WTC11 (cell line): ENCODE data around the gene LPAR2. TPM values are rescaled to one million over a fixed set of nuclear protein-coding genes. Genes with fewer than 3 reads are reported as not detected.

Experiments used
- ATAC-seq: fragments of 200-7000 bp; cut with Tn5 transposase; 2 replicates; pipeline ENCODE4 v1.10.0; 2021; ENCODE audit warnings: mild to moderate bottlenecking, moderate library complexity
- CTCF ChIA-PET: fragments of 300-600 bp; sonication (Branson Sonifier 250); formaldehyde crosslinking; loops from one replicate; lab custom pipeline; 2021; ENCODE audit warnings: antibody characterized with exemption; lab: Charles Lee
- POLR2A ChIA-PET: fragments of 350-600 bp; sonication (Branson Sonifier 250); formaldehyde crosslinking; loops from one replicate; lab custom pipeline; 2021; ENCODE audit warnings: antibody characterized with exemption; lab: Charles Lee
- DNase-seq: peaks from one replicate; pipeline ENCODE4 v3.0.0; 2021; ENCODE audit warnings: low spot score
- H3K27ac Mint-ChIP-seq: 2 replicates; pipeline ENCODE4 v1.8.0; 2021; ENCODE audit warnings: mixed read lengths
- H3K27me3 Mint-ChIP-seq: 2 replicates; pipeline ENCODE4 v1.8.0; 2021; ENCODE audit warnings: low read depth, mild to moderate bottlenecking, moderate library complexity, mixed read lengths
- H3K36me3 Mint-ChIP-seq: 2 replicates; pipeline ENCODE4 v1.8.0; 2021; ENCODE audit warnings: mixed read lengths
- H3K4me1 Mint-ChIP-seq: 2 replicates; pipeline ENCODE4 v1.8.0; 2022; ENCODE audit warnings: mixed read lengths
- H3K4me3 Mint-ChIP-seq: 2 replicates; pipeline ENCODE4 v1.8.0; 2021; ENCODE audit warnings: mild to moderate bottlenecking, moderate library complexity, mixed read lengths
- H3K9me3 Mint-ChIP-seq: 2 replicates; pipeline ENCODE4 v1.8.0; 2021; ENCODE audit warnings: mixed read lengths
- ARID4B ChIP-seq: sonication (generic); formaldehyde crosslinking; IDR thresholded peaks from 2 replicates; pipeline ENCODE4 v1.8.0; 2023; ENCODE audit warnings: missing genetic modification reagents, mild to moderate bottlenecking, borderline replicate concordance
- EMX1 ChIP-seq: fragments of 250-450 bp; sonication (Bioruptor Pico); IDR thresholded peaks from 2 replicates; pipeline ENCODE4 v1.8.0; 2021; ENCODE audit warnings: mild to moderate bottlenecking
- FOXP1 ChIP-seq: sonication (generic); formaldehyde crosslinking; IDR thresholded peaks from 2 replicates; pipeline ENCODE4 v1.8.0; 2022; ENCODE audit warnings: missing genetic modification reagents, mild to moderate bottlenecking, moderate library complexity, borderline replicate concordance
- HMGXB4 ChIP-seq: sonication (generic); formaldehyde crosslinking; IDR thresholded peaks from 2 replicates; pipeline ENCODE4 v1.8.1; 2023; ENCODE audit warnings: mild to moderate bottlenecking, moderate library complexity, missing genetic modification reagents
- KAT7 ChIP-seq: sonication (generic); formaldehyde crosslinking; IDR thresholded peaks from 2 replicates; pipeline ENCODE4 v1.8.1; 2023; ENCODE audit warnings: missing genetic modification reagents, mild to moderate bottlenecking, borderline replicate concordance
- PRRX2 ChIP-seq: fragments of 250-450 bp; sonication (Bioruptor Pico); IDR thresholded peaks from 2 replicates; pipeline ENCODE4 v1.8.0; 2021; ENCODE audit warnings: mild to moderate bottlenecking
- RELA ChIP-seq: sonication (generic); formaldehyde crosslinking; IDR thresholded peaks from 2 replicates; pipeline ENCODE4 v1.8.1; 2022; ENCODE audit warnings: missing genetic modification reagents, mild to moderate bottlenecking, borderline replicate concordance
- SP1 ChIP-seq: sonication (generic); formaldehyde crosslinking; conservative IDR thresholded peaks from 2 replicates; pipeline ENCODE4 v1.8.1; 2022; ENCODE audit warnings: missing genetic modification reagents
- TEAD4 ChIP-seq: sonication (generic); formaldehyde crosslinking; IDR thresholded peaks from 2 replicates; pipeline ENCODE4 v1.8.0; 2022; ENCODE audit warnings: mild to moderate bottlenecking, missing genetic modification reagents
- total RNA-seq: library from RNA; stranded (reverse); gene quantifications from 3 replicates; pipeline ENCODE4 v1.2.3, GENCODE V29; 2021
- TF ChIP-seq, protein P1 (sequence below): sonication (generic); formaldehyde crosslinking; IDR thresholded peaks from 2 replicates; pipeline ENCODE4 v1.8.1; 2022; ENCODE audit warnings: mild to moderate bottlenecking, moderate library complexity, missing genetic modification reagents
- TF ChIP-seq, protein P2 (sequence below): sonication (generic); formaldehyde crosslinking; IDR thresholded peaks from 2 replicates; pipeline ENCODE4 v1.8.0; 2022; ENCODE audit warnings: mild to moderate bottlenecking, missing genetic modification reagents

LPAR2 gene
- total RNA-seq, 1 experiment from 2014 or later = 44.5 TPM

- peak; percentile 17; the same call in 1 of the 2 replicates for TF ChIP-seq HMGXB4 (CRISPR knock-in tag)
- TF ChIP-seq EMX1 (CRISPR knock-in tag) = peak; percentile 80; the same call in 1 of the 2 replicates
- TF ChIP-seq FOXP1 (CRISPR knock-in tag) = peak; percentile 57; the same call in 1 of the 2 replicates
- TF ChIP-seq ARID4B (CRISPR knock-in tag) = no peak; the same call in 1 of the 2 replicates
- no peak for TF ChIP-seq KAT7 (CRISPR knock-in tag)
- 0 out of 2 replicates have a peak, but pooled peaks have one; percentile 60 for TF ChIP-seq RELA (CRISPR knock-in tag)
- TF ChIP-seq SP1 (CRISPR knock-in tag) = peak; percentile 68
- TF ChIP-seq TEAD4 (CRISPR knock-in tag) = peak; percentile 28; the same call in 1 of the 2 replicates
Measured at GRCh38 chr19:19643158-19644053, 15.4 kb upstream of the LPAR2 start, which contains the start of gene GMIP (continued).

GRCh38 chr19:19642506-19643157 lies 14.6 kb upstream of the LPAR2 start:
- Mint-ChIP-seq H3K9me3 (no peaks in the 10 kb centered on the region), H3K36me3 (peaks cover 14% of the 10 kb centered on the region; the same call in 1 of the 2 replicates), H3K4me1 (peaks cover 15% of the 10 kb centered on the region), H3K27me3 (peaks cover 2% of the 10 kb centered on the region; the same call in 1 of the 2 replicates)
- POLR2A ChIA-PET = no interaction called here
- TF ChIP-seq, protein P1, sequence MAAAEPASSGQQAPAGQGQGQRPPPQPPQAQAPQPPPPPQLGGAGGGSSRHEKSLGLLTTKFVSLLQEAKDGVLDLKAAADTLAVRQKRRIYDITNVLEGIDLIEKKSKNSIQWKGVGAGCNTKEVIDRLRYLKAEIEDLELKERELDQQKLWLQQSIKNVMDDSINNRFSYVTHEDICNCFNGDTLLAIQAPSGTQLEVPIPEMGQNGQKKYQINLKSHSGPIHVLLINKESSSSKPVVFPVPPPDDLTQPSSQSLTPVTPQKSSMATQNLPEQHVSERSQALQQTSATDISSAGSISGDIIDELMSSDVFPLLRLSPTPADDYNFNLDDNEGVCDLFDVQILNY = no peak
- TF ChIP-seq PRRX2 (CRISPR knock-in tag) (no peak), ARID4B (CRISPR knock-in tag) (0 out of 2 replicates have a peak, but pooled peaks have one; percentile 32)
- TF ChIP-seq, protein P2, sequence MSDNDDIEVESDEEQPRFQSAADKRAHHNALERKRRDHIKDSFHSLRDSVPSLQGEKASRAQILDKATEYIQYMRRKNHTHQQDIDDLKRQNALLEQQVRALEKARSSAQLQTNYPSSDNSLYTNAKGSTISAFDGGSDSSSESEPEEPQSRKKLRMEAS (CRISPR knock-in tag) = peak; percentile 5; the same call in 1 of the 2 replicates
- TF ChIP-seq, all 79 proteins: peak for 2
- DNase-seq = no peak
- CTCF ChIA-PET = no interaction called here
- Mint-ChIP-seq H3K4me3 (peak overlapping the region; percentile 94), H3K27ac (peak overlapping the region; percentile 50)
- no peak for ATAC-seq
